HG03439 (cell line): ENCODE data around the gene ACAA2.
A peak's percentile ranks its signal among the peaks of the same experiment; 100 is the strongest.

ENCODE experiments used
- ATAC-seq: cut with Tn5 transposase; IDR thresholded peaks from one replicate; pipeline ENCODE4 v1.9.1; 2021; ENCODE audit warnings: mild to moderate bottlenecking, moderate library complexity; ENCODE audit not compliant: unreplicated experiment

Gene ACAA2

GRCh38 chr18:49813319-49814146 is at the start of gene ACAA2:
Gene ACAA2, minus strand, starts transcription at chr18:49813533. Its CDS starts 49 bp downstream, at chr18:49813484.
- ATAC-seq = peak; percentile 79

- ATAC-seq = no peak
Observed at GRCh38 chr18:49862656-49863385, 49.5 kb upstream of the ACAA2 start.

- ATAC-seq = no peak
Observed at GRCh38 chr18:49861659-49862058, 48.3 kb upstream of the ACAA2 start.

GRCh38 chr18:49859725-49860124 is 46.4 kb upstream of the ACAA2 start:
- no peak for ATAC-seq

DNA sequence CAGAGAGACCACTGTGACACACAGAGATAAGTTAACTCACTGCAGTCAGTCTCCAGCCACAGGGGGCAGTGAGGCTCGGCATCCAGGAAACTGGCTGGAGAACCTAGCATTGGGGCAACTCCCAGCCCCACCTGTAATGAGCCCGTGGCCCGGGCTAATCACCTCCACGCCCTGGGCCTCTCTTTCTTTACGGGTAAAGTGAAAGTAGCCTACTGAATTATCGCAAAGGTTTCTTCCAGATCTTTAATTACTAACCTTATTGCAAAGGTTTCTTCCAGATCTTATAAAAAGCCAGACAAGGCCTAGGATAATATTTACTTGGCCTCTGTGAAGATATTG is 45.7 kb upstream of the ACAA2 start:
- ATAC-seq = no peak

GRCh38 chr18:49858309-49859020 is 45.1 kb upstream of the ACAA2 start:
- ATAC-seq = no peak

- ATAC-seq = no peak
Observed at GRCh38 chr18:49857708-49858107, 44.4 kb upstream of the ACAA2 start.

- no peak for ATAC-seq
Observed at GRCh38 chr18:49856496-49856895, 43.2 kb upstream of the ACAA2 start.

DNA sequence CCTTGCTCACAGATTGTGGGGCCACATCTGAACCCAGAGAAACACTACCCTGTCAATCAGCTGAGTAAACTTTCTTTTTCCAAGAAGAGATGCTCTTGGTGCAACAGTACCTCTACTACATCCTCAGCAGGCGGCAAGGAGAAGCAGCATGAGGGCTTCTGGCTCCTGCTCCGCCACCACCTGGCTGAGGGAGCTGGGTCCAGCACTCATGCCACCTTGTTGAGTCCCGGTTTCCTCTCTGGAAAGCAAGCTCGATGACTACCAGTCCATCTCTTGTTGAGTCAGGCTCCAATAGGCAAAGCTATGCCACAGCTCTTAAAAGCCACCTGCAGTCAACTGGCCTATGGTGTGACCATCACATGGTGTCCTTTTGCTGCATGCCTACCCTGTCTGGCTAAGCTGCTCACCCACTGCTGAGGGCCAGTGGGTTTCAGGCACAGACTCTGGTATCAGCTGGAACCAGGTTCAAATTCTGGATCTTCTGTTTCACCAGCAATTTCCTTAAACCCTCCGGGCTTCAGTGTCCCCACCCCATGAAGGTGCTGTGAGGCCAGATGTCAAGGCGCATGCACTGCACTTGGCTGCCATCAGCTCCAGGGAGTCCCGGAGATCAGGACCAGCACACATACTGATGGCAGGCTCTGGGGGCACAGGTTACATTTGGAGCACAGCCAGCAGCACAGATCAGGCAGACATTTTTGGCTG is 42.5 kb upstream of the ACAA2 start:
- ATAC-seq = no peak

- ATAC-seq = no peak
Observed at GRCh38 chr18:49854681-49855080, 41.3 kb upstream of the ACAA2 start.

DNA sequence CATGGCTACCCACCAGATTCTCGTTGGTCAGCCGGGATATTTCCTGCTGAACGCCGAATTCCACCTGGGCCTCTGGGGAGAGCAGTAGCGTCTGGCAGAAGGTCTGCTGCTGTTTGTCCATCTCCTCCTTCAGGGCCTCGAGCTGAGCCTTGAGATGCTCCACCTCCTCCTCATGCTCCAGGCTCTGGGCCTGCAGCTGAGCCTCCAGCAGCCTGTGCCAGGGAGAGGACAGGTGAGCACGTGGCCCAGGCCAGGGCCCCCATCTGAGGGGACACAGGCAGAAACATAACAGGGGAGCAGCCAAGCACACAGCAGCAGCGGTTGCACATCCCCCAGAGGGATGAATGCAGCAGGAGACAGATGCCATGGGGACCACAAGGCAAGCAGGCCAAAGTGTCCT is 40.1 kb upstream of the ACAA2 start:
- ATAC-seq = no peak

- ATAC-seq = no peak
Observed at GRCh38 chr18:49853011-49853410, 39.7 kb upstream of the ACAA2 start.

DNA sequence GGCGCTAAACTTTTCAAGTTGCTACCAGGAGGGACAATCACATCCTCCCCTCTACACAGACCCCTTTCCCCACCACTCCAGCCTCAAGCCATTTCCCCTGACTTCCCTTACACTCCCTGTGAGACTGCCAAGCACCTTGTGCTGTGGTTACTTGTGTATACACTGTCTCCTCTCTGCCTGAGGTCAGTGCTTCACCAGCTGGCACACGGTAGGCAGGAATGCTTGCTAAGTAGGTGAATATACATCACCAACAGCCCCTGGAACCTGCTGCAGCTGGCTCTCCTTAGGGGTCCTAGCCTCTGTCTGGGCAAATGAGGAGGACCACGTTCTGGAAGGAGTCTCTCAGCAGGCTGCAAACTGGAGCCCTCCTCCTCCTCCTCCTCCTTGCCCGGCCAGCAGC is 38.3 kb upstream of the ACAA2 start:
- no peak for ATAC-seq

DNA sequence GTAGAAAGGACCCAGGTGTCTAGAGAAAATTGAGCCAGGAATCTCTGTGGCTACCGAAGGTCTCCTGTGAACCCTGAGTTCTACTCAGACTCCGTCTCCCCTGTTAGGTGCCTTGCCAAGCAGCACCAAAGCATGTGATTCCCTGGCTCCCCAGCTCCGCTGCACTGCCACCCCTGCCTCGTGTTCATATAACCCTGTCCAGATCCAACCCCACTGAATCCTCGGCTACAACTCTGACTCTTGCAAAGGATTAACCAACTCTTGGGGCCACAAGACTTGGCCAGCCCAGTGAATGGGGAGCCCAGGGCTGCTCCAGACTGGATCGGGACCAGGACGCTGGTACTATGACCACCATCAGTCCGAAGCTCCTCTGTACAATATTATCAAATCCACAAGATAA is 37.3 kb upstream of the ACAA2 start:
- ATAC-seq = no peak

DNA sequence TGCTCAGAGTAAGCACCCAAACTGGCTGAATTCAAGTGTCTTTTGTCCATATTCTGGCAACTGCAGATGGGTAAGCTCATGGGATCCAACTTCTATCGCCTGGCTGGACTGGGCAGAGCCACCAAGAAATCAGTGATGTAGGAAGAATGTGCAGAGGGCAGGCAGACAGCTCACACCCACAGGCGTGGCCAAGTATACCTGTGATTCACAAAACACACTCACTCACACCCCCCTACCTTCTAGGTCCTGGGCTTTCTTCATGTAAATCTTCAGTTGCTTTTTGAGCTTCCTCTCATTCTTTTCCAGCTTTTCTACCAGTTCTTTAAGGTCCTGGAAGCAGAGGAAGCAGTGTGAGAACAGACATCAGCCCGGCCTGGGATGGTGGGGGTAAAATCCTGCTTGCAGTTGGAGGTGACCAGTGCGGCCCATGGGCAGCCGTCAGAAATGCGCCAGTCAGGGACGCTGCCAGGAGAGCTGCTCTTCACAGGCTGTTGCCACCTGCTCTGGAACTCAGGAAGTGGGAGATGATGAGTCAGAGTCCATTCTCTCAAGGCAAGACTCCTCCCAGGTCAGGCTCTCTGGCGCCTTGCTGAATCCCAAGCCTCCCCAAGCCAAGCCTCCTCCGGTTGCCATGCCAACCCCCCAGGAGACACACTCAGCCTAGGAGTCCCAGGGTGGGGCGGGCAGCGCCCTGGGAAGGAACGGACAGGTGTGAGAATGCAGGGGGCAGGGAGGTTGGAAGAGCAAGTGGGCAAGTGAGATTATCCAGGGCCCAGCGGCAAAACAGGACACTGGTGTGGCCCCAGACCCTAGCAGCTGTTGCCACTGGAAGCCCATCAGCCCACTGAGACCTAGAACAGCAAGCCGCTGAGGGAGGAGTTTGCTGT is 36.2 kb upstream of the ACAA2 start:
- no peak for ATAC-seq

DNA sequence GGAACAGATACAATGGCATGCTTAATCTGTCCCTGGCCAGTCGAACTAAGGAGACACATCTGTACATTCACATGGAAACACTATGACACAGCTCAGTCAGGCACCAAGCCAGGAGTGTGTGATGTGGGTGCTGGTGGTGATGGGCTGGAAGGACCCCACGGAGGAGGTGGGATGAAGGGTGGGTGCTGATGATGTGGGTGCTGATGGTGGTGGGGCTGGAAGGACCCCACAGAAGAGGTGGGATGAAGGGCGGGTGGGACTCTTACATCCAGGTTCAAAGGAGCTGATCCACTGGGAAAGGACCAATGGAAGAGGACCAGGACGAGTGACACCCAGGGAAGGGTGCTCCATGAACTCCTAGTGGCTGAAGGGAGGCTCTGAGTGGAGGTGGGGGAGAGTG is 34.8 kb upstream of the ACAA2 start:
- no peak for ATAC-seq

DNA sequence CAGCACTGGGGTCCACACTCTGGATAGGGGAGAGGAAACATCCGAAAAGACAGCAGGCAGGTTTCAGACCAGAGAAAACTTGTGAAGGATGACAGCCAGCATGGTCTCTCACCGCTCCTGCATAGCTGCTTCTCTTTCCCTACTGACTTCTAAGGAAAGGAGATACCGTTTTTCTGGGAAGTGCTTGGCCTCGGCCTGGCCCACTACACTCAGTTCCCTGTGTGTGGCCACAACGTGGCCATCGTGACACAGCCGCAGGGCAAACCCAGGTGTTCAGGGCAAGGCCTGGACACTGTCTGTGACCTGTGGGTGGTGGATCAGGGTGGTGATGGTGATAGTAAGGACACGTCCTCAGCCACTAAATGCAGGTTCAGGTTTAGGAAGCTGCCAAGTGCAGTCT is 34.2 kb upstream of the ACAA2 start:
- ATAC-seq = no peak

- ATAC-seq = no peak
Observed at GRCh38 chr18:49846718-49847470, 33.6 kb upstream of the ACAA2 start.

GRCh38 chr18:49846361-49846662 is 33.0 kb upstream of the ACAA2 start:
- ATAC-seq = no peak
